Endothelial cell of umbilical vein (primary cell): Measurements from ENCODE around the gene RIC1.

ENCODE experiments used
- EZH2 ChIP-seq: IDR thresholded peaks from 2 replicates; pipeline ENCODE4 v1.6.1; 2012; ENCODE audit warnings: borderline replicate concordance, low read depth, mild to moderate bottlenecking, moderate library complexity, low read length, inconsistent platforms; ENCODE audit not compliant: severe bottlenecking
- GATA2 ChIP-seq: IDR thresholded peaks from 2 replicates; pipeline ENCODE4 v1.7.0; 2011; ENCODE audit warnings: low read depth, mild to moderate bottlenecking, moderate library complexity, mixed read lengths, low read length; ENCODE audit not compliant: insufficient read length, insufficient read depth
- JUN ChIP-seq: IDR thresholded peaks from 2 replicates; pipeline ENCODE4 v1.6.1; 2011; ENCODE audit warnings: borderline replicate concordance, low read depth; ENCODE audit not compliant: insufficient read length, insufficient read depth
- MYC ChIP-seq: IDR thresholded peaks from one replicate; pipeline ENCODE4 v1.6.1; 2011; ENCODE audit warnings: mild to moderate bottlenecking, low read depth, low read length
- POLR2A ChIP-seq: IDR thresholded peaks from 2 replicates; pipeline ENCODE4 v1.6.1; 2012; ENCODE audit warnings: low read depth, mild to moderate bottlenecking, control low read depth, low read length
- TF ChIP-seq, protein P1 (sequence below), 2 donors: IDR thresholded peaks; 1 replicate in 1 of 2; 2 replicates in 1 of 2; pipeline ENCODE4 v1.5.1; 2011; ENCODE audit warnings: low read length in 2 of 2, mild to moderate bottlenecking in 2 of 2, moderate library complexity in 2 of 2, control low read depth in 1 of 2, inconsistent platforms in 1 of 2, low read depth in 1 of 2; ENCODE audit not compliant: insufficient read depth in 1 of 2; ENCODE audit errors: extremely low read depth in 1 of 2
- TF ChIP-seq, protein P2 (sequence below): IDR thresholded peaks from 2 replicates; pipeline ENCODE4 v1.6.1; 2011; ENCODE audit not compliant: insufficient read depth, insufficient read length

DNA sequence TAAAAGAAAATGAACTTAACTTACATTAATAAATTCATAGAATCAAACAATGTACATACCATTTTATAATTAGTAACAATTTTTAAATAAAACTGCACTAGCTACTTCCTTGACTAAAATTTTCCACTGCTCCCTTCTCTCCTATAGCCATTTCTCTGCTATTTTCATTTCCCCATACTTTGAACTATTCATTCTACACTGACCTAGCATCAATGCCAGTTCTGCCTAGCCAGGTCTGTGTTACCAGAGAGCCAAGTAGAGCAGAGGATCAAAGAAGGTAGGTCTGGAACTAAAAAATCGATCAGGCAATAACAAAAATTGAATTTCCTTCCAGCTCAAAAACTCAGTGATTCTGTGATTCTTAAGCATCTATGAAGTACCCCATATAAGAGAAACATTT is 119.5 kb downstream of the RIC1 start:
- TF ChIP-seq, protein P1, sequence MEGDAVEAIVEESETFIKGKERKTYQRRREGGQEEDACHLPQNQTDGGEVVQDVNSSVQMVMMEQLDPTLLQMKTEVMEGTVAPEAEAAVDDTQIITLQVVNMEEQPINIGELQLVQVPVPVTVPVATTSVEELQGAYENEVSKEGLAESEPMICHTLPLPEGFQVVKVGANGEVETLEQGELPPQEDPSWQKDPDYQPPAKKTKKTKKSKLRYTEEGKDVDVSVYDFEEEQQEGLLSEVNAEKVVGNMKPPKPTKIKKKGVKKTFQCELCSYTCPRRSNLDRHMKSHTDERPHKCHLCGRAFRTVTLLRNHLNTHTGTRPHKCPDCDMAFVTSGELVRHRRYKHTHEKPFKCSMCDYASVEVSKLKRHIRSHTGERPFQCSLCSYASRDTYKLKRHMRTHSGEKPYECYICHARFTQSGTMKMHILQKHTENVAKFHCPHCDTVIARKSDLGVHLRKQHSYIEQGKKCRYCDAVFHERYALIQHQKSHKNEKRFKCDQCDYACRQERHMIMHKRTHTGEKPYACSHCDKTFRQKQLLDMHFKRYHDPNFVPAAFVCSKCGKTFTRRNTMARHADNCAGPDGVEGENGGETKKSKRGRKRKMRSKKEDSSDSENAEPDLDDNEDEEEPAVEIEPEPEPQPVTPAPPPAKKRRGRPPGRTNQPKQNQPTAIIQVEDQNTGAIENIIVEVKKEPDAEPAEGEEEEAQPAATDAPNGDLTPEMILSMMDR (IDR thresholded peaks at IDR 0.05; ENCODE audit: extremely low read depth in 1 of 2, insufficient read depth in 1 of 2, low read depth in 1 of 2, low read length in 2 of 2): no peak
- TF ChIP-seq EZH2: no peak
- no peak for TF ChIP-seq GATA2
- no peak for TF ChIP-seq POLR2A
- no peak for TF ChIP-seq MYC
- TF ChIP-seq, protein P2, sequence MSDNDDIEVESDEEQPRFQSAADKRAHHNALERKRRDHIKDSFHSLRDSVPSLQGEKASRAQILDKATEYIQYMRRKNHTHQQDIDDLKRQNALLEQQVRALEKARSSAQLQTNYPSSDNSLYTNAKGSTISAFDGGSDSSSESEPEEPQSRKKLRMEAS: no peak
- TF ChIP-seq JUN: no peak
